BLaER1 (cell line): Measurements from ENCODE around the gene HYKK.
"Not testable (repeated sequence)": the region's sequence is repeated elsewhere in the genome, so short reads cannot be mapped to it uniquely, and the experiment has no call there.

Source experiments
- H3K27ac ChIP-seq: shearing (Covaris generic); formaldehyde crosslinking; 2 replicates; pipeline ENCODE4 v1.8.1; 2022
- H3K27me3 ChIP-seq: shearing (Covaris generic); formaldehyde crosslinking; 2 replicates; pipeline ENCODE4 v1.8.1; 2022
- H3K36me3 ChIP-seq: shearing (Covaris generic); formaldehyde crosslinking; 2 replicates; pipeline ENCODE4 v1.8.1; 2022
- H3K4me1 ChIP-seq: shearing (Covaris generic); formaldehyde crosslinking; 2 replicates; pipeline ENCODE4 v1.8.1; 2022
- H3K4me2 ChIP-seq: shearing (Covaris generic); formaldehyde crosslinking; 2 replicates; pipeline ENCODE4 v1.8.1; 2022
- H3K4me3 ChIP-seq: shearing (Covaris generic); formaldehyde crosslinking; 2 replicates; pipeline ENCODE4 v1.8.1; 2022
- H3K9ac ChIP-seq: shearing (Covaris generic); formaldehyde crosslinking; 2 replicates; pipeline ENCODE4 v1.8.1; 2022
- H3K9me3 ChIP-seq: shearing (Covaris generic); formaldehyde crosslinking; 2 replicates; pipeline ENCODE4 v1.8.1; 2022
- H4K20me1 ChIP-seq: shearing (Covaris generic); formaldehyde crosslinking; 2 replicates; pipeline ENCODE4 v1.8.1; 2022
- Cebpa-rat ChIP-seq: shearing (Covaris generic); IDR thresholded peaks from 2 replicates; pipeline ENCODE4 v1.8.1; 2022

Gene HYKK

DNA sequence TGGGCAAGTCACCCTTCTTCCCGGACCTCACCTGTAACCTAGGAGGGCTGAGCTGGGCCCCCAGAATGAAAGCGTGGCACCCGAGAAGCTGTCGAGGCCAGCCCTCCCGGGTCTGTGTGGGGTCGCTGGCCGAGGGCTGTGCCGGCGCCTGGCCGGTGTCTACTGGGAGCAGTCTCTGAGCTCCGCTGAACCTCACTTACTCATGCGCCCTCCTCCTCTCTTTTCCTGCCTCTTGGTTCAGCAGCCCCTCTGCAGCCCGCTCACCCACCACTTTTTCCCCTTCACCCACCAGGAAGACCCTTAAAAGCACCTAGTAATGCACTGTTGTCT is 419 bp downstream of the HYKK start:
- no peak for TF ChIP-seq Cebpa-rat
- Histone ChIP-seq H3K4me3 (peak overlapping the region; percentile 78), H3K9me3 (no peaks in the 10 kb centered on the region), H3K4me2 (peak overlapping the region; percentile 99), H3K9ac (peak overlapping the region; percentile 63), H3K4me1 (peaks cover 8% of the 10 kb centered on the region), H3K27ac (no peak overlapping the region), H4K20me1 (no peaks in the 10 kb centered on the region), H3K36me3 (no peaks in the 10 kb centered on the region), H3K27me3 (peaks cover 20% of the 10 kb centered on the region)

DNA sequence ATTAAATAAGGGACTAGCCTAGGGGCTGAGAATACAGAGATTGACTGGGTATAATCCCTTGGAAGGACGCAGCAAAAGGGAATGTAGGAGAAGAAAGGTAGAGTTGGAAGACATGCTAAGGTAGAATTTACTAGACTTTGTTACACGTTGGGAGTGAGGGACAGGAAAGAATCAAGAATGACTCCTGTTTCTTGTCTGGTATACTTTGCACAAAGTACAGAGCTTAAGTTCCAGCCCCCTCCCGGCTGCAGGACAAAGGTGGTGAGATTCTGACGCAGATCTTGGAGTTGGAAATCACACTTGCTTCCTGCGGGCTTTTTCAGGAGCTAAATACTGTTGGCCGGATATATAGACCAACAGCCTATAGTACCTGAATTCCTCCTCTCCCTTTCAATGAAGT is 895 bp downstream of the HYKK start:
- peaks cover 8% of the 10 kb centered on the region for H3K4me1 ChIP-seq
- H3K27me3 ChIP-seq, result peaks cover 20% of the 10 kb centered on the region
- H4K20me1 ChIP-seq, result no peaks in the 10 kb centered on the region
- H3K4me3 ChIP-seq, result peak overlapping the region; percentile 78
- H3K9ac ChIP-seq, result peak overlapping the region; percentile 63
- peak overlapping the region; percentile 99 for H3K4me2 ChIP-seq
- H3K27ac ChIP-seq, result no peak overlapping the region
- TF ChIP-seq Cebpa-rat, result no peak
- H3K36me3 ChIP-seq, result no peaks in the 10 kb centered on the region
- H3K9me3 ChIP-seq, result no peaks in the 10 kb centered on the region

DNA sequence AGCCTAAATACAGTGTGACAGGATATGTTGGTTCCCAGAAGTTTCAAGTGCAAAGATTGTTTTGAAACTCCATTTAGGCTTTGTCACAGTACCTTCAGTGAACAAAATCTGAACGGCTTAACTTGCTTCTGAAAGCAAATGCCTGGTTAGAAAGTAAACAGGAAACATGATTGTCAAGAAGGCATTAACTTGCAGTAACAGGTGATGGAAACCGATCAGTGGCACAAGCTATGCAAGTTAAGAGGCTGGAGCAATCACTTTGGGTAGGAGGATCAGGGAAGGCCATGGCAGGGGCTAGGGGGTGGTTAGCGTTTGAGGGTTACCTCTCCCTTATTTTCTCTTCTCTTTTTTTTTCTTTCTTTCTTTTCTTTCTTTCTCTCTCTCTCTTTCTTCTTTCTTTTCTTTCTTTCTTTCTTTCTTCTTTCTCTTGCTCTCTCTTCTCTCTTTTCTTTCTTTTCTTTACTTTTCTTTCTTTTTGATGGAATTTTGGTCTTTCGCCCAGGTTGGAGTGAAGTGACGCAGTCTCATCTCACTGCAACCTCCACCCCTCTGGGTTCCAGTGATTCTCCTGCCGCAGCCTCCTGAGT is 2.4 kb downstream of the HYKK start:
- Histone ChIP-seq H3K9me3 (no peaks in the 10 kb centered on the region), H3K9ac (no peak overlapping the region), H4K20me1 (no peaks in the 10 kb centered on the region), H3K4me1 (peaks cover 8% of the 10 kb centered on the region), H3K27ac (no peak overlapping the region), H3K36me3 (no peaks in the 10 kb centered on the region), H3K4me2 (no peak overlapping the region), H3K27me3 (peaks cover 20% of the 10 kb centered on the region), H3K4me3 (no peak overlapping the region)
- TF ChIP-seq Cebpa-rat, result no peak

DNA sequence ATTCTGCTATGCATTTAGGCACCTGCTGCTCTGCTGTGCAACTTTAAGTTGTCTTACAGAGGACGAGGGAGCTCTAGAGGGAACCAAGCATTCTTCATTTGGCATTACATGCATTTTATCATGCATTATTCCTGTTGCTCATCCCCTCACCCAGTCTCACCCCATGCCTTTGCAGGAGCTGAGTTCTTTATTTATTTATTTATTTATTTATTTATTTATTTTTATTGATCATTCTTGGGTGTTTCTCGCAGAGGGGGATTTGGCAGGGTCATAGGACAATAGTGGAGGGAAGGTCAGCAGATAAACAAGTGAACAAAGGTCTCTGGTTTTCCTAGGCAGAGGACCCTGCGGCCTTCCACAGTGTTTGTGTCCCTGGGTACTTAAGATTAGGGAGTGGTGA is 12.7 kb downstream of the HYKK start:
- H3K27ac ChIP-seq, H4K20me1 ChIP-seq, H3K4me1 ChIP-seq, H3K27me3 ChIP-seq, H3K9ac ChIP-seq, H3K4me2 ChIP-seq, H3K36me3 ChIP-seq, H3K4me3 ChIP-seq: not testable (repeated sequence)
- H3K9me3 ChIP-seq, result peaks cover 18% of the 10 kb centered on the region

DNA sequence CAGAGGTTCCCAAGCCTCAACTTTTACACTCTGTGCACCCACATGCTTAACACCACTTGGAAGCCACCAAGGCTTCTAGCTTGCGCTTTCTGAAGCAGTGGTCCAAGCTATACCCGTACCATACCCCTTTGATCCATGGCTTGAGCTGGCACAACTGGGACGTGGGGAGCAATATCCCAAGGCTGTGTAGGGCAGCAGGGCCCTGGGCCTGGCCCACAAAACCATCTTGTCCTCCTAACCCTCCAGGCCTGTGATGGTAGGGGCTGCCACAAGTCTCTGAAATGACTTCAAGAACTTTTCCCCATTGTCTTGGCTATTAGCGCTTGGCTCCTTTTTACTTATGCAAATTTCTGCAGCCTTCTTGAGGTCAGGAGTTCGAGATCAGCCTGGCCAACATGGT is 16.9 kb downstream of the HYKK start:
- Histone ChIP-seq H3K27me3 (no peaks in the 10 kb centered on the region), H3K27ac (no peak overlapping the region), H3K4me1 (no peaks in the 10 kb centered on the region), H3K36me3 (no peaks in the 10 kb centered on the region), H3K9me3 (peaks cover 18% of the 10 kb centered on the region), H3K4me2 (no peak overlapping the region), H3K9ac (no peak overlapping the region), H4K20me1 (no peaks in the 10 kb centered on the region), H3K4me3 (no peak overlapping the region)
- no peak for TF ChIP-seq Cebpa-rat

DNA sequence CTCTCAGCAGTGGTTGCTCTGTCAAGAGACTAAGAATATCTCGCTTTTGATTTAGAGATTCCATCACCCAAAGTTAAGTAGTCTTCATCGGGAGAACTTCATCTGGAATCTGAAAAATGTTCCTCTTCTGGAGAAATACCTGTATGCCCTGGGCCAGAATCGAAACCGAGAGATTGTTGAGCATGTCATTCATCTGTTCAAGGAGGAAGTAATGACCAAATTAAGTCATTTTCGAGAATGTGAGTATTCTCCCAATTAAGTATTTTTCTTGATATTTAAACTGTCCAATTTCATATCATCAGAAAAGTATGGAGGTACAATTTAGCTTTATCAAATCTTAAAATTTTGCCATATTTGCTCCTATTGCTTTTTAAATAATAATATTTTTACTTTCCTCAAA is 19.9 kb downstream of the HYKK start:
- no peak for TF ChIP-seq Cebpa-rat
- no peaks in the 10 kb centered on the region for H4K20me1 ChIP-seq
- H3K9me3 ChIP-seq, result peaks cover 18% of the 10 kb centered on the region
- no peaks in the 10 kb centered on the region for H3K36me3 ChIP-seq
- H3K4me2 ChIP-seq, result no peak overlapping the region
- no peak overlapping the region for H3K9ac ChIP-seq
- no peak overlapping the region for H3K4me3 ChIP-seq
- no peaks in the 10 kb centered on the region for H3K27me3 ChIP-seq
- no peaks in the 10 kb centered on the region for H3K4me1 ChIP-seq
- H3K27ac ChIP-seq, result no peak overlapping the region

DNA sequence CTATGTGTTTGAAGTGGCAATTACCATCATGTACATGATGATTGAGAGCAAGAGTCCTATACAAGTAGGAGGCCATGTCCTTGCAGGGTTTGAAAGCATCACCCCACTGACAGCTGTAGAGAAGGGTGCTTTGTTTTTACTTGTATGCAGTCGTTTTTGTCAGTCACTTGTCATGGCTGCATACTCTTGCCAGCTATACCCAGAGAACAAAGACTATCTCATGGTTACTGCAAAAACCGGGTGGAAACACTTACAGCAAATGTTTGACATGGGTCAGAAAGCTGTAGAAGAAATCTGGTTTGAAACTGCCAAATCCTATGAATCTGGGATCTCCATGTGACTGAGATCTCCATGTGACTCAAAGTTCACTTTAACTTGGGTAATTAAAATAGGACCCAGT is 26.0 kb downstream of the HYKK start:
- no peaks in the 10 kb centered on the region for H3K36me3 ChIP-seq

DNA sequence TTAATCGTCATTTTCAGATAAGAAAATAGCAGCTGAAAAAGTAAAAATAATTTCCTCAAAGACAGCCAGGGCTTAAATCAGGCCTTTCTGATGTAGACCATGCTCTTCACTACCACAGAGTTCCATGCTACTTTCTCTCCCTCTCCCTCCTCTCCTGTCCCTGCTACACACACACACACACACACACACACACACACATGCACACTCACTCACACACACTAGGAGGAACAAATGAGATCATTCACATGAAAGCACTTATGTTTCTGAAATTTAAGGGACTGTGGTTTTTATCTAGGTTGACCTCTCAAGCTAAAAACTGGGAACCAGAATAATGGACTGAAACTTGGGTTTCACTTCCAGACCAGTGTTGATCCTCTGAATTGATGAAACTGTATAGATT is 28.8 kb downstream of the HYKK start:
- Histone ChIP-seq H4K20me1 (peaks cover 5% of the 10 kb centered on the region), H3K4me2 (no peak overlapping the region), H3K36me3 (no peaks in the 10 kb centered on the region), H3K4me1 (0 out of 2 replicates have a peak, but pooled peaks cover 7% of the 10 kb centered on the region), H3K4me3 (no peak overlapping the region), H3K27me3 (no peaks in the 10 kb centered on the region), H3K9me3 (no peaks in the 10 kb centered on the region), H3K27ac (no peak overlapping the region), H3K9ac (no peak overlapping the region)
- no peak for TF ChIP-seq Cebpa-rat

More for the DNA sequence above, 26.0 kb downstream of the HYKK start:
- Histone ChIP-seq H3K9me3 (no peaks in the 10 kb centered on the region), H3K4me2 (no peak overlapping the region), H4K20me1 (no peaks in the 10 kb centered on the region), H3K4me3 (no peak overlapping the region), H3K4me1 (no peaks in the 10 kb centered on the region), H3K27me3 (no peaks in the 10 kb centered on the region), H3K9ac (no peak overlapping the region), H3K27ac (no peak overlapping the region)
- TF ChIP-seq Cebpa-rat, result no peak

DNA sequence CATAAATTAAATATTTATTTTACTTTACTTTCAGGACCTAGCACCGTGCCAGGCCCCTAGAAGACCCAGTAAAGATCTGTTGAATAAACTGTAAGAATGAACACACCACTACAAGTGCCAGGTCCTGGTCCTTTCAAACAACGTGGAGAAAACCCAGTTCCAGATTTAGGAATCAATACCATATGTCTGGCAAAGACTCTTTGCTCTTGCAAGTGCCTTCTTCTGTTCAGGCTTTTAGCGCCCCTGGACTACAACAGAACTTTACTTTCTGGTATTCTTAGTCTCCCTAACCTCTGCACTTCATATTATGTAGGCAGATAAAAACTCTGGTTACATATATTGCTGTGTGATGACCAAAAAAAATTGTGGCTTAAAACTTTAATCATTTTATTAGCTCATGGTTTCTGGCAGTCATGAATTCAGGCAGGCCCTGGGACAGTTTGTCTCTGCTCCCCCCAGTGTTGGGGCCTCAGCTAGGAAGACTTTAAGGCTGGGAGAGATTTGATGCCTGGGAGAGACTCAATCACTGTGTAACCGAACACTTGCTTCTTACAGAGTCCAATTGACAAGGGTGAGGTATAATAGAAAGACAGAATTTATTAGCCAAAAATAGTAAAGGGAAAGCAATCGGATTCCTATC is 30.0 kb downstream of the HYKK start:
- Histone ChIP-seq H3K27me3 (no peaks in the 10 kb centered on the region), H3K9ac (no peak overlapping the region), H3K4me1 (peaks cover 18% of the 10 kb centered on the region), H3K9me3 (no peaks in the 10 kb centered on the region), H3K4me3 (no peak overlapping the region), H3K27ac (no peak overlapping the region), H3K4me2 (no peak overlapping the region), H4K20me1 (peaks cover 17% of the 10 kb centered on the region), H3K36me3 (peaks cover 6% of the 10 kb centered on the region)
- no peak for TF ChIP-seq Cebpa-rat

DNA sequence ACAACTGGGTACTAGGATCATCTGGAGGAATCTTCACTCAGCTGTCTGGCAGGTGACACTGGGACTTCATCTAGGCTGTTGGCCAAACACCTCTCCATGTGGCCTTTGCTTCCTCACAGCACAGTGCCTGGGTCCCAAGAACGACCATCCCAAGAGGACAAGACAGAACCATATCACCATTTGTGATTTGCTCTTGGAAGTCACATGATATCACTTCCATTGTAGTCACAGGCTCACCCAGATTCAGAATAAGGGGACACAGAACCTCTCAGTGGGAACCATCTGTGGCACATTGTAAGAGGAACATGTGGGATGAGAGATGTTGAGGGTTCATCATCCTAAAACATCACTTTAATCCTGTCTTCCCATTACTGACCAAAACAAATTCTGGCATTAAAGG is 31.0 kb downstream of the HYKK start:
- Histone ChIP-seq H3K27me3 (no peaks in the 10 kb centered on the region), H3K27ac (no peak overlapping the region), H3K4me1 (peaks cover 28% of the 10 kb centered on the region), H3K9ac (no peak overlapping the region), H3K4me2 (no peak overlapping the region), H4K20me1 (peaks cover 27% of the 10 kb centered on the region), H3K4me3 (no peak overlapping the region), H3K9me3 (no peaks in the 10 kb centered on the region), H3K36me3 (peaks cover 16% of the 10 kb centered on the region)
- TF ChIP-seq Cebpa-rat, result no peak

DNA sequence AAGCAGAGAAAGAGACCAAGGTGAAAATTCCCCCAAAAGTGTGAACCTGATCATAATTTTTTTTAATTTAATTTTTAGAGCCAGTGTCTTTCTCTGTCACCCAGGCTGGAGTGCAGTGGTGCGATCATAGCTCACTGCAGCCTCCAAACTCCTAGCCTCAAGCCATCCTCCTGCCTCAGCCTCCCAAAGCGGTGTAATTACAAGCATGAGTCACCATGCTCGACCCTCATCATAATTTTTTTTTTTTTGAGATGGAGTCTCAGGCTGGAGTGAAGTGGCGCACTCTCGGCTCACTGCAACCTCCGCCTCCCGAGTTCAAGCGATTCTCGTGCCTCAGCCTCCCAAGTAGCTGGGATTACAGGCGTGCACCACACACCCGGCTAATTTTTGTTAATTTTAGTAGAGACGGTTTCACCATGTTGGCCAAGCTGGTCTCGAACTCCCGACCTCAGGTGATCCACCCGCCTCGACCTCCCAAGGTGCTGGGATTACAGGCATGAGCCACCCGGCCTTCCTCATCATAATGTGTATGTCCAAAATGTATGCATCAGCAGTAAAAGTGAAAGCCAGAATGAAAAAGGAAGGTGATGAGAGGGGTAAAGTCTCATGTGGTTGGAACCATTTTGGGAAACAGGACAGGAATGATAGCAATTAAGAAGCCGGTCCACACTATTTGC is 32.2 kb downstream of the HYKK start:
- H3K9me3 ChIP-seq, H3K27me3 ChIP-seq: not testable (repeated sequence)
- Histone ChIP-seq H4K20me1 (peaks cover 31% of the 10 kb centered on the region), H3K4me2 (peak overlapping the region; percentile 96), H3K4me1 (peaks cover 30% of the 10 kb centered on the region), H3K27ac (peak overlapping the region; percentile 94), H3K4me3 (peak overlapping the region; percentile 80), H3K36me3 (peaks cover 28% of the 10 kb centered on the region), H3K9ac (peak overlapping the region; percentile 93)
